Activated gamma-delta T cell treated with Interleukin-2 at 50 U/mL for 16 hours (primary cell): Measurements from ENCODE around the gene POLDIP3.
A peak's percentile ranks its signal among the peaks of the same experiment; 100 is the strongest.
"Not testable (repeated sequence)": the region's sequence is repeated elsewhere in the genome, so short reads cannot be mapped to it uniquely, and the experiment has no call there.

Source experiments
- DNase-seq: peaks from one replicate; pipeline ENCODE4 v3.0.0-alpha.2; 2020

The POLDIP3 gene

DNA sequence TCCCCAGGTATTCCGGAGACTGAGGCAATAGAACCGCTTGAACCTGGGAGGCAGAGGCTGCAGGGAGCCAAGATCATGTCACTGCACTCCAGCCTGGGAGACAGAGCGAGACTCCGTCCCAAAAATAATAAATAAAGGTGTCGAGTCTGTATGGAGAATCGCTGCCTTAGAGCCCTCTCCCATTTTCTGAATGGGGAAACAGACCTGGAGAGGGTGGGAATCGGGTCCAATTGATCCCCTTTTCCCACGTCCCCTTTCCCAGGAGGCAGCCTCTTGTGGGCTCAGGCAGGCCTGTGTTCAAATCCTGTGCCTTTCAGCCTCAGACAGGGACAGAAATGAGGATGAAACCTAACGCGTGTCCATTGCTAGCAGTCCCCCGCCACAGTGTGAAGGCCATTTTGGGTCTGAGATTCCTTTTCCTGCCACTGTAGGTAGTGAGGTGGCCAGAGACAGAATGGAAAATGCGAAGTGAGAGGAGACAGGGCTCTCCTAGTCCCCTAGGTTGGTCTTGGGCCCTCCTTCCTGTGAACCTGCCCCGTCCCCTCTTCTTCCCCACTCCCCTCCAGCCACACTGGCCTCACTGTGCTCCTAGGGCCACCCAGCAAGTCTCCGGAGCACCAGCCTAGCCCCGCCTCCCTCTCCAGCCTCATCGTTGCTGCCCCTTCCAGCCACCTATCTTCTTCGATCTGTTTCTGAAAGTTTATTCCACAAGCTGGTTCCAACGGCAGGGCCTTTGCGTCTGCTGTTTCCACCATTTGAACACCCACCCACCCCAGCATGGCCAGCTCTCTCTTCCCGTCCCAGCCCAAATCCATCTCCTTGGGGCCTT, 2.7 kb upstream of the POLDIP3 start:
- no peak for DNase-seq

DNA sequence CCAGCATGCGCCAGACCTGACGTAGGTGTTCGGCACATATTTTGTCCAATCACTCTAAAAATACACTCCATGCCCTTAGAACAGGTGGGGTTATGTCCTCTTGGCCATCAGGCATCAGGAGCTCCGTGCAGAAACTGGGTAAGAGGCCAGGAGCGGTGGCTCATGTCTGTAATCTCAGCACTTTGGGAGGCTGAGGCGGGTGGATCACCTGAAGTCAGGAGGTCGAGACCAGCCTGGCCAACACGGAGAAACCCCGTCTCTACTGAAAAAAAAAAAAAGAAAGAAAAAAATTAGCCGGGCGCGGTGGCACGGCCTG, 1.1 kb upstream of the POLDIP3 start:
- not testable (repeated sequence) for DNase-seq

DNA sequence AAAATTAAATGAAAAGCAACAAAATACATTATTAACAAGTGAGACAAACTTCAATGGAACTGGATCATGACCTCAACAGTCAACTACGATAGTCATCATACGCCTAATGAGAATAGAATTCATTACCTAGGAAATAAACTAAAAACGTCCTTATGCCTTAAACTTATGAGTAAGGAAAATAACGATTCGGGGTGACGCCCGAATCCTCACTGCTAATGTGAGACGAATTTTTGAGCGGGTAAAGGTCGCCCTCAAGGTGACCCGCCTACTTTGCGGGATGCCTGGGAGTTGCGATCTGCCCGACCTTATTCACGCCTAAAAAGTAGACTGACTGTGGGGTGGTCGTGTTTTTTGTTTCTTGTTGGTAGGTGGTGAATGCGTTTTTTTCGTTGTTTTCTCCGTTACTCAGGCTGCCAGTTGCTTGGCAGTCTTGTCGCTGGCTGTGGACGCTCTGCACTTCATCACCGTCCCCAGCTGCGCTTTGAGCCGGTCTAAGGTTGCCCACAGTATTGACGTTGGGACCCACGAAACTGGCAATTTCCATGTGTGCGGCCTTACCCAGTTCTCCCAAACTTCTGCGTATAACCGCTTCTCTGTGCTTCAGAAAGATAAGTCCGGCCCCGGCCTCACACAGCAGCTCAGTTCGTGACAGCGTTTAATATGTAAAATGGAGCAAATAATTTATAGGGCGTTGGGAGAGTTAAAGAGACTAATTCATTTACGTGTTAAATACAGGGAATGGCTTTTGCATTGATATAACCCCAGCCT, 593 bp upstream of the POLDIP3 start:
- DNase-seq, result peak; percentile 70

DNA sequence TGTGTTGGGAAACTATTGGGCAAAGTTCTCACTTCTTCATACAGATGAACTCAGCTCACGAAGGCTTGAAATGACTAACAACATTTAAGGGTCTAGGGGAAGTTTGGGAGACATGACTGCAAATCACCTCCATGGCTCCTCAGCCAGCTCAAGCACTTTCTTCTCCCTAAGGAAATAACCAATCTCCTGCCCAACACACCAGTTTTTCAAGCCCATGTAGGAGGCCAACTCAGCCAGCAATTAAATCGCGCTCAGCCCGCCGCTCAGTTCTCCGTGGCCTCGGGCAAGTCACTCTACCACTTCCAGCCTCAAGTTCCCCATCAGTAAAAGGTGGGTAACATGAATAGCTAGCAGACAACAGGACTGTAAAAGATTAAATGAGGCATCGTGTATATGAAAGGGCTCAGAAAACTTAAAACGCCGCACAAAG, 796 bp downstream of the POLDIP3 start:
- DNase-seq, result no peak

DNA sequence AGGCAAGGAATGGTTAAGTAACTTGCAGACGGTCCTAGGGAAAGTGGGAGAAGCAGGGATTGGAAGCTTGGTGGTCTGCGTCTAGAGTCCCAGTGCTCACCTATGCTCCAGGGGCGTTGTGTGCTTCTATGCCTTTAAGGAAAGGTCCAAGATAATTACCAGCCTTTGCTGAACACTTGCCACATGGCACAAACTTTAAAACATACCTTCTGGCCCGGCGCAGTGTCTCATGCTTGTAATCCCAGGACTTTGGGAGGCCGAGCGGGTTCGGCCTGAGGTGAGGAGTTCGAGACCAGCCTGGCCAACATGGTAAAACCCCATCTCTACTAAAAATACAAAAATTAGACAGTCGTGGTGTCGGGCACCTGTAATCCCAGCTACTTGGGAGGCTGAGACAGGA, 2.3 kb downstream of the POLDIP3 start:
- DNase-seq, result no peak

DNA sequence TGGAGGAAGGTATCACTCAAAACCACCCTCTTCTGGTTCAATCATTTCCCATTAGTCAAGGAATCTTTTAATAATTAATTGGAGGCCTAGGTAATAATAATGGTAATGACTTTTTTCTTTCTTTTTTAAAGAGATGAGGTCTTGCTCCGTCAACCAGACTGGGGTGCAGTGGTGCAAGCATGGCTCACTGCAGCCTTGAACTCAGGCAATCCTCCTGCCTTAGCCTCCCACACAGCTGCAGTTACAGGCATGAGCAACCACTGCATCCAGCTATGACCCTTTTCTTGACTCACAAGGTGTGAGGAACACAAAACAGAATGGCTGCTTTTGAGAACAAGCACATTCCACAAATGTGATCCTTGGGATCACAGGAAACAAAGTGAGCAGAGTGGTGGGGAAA, 3.6 kb downstream of the POLDIP3 start:
- no peak for DNase-seq

DNA sequence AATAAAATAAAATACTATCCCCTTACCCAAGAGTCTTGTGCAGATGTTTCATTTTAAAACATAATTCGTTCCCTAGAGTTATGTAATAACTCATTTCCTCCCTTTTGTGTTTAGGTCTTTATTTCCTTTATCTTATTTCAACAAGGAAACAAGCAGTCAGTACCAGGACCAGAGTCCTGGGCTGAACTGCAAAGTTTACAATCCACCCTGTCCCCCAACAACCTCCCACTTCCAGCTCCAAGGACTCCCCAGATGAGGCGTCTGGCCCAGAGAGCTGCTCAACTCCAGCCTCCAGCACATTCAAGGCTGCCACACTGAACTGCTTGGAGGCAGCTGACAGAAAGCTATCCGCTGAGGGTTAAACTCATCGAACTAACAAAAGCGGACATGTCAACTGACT, 4.5 kb downstream of the POLDIP3 start:
- DNase-seq, result no peak

DNA sequence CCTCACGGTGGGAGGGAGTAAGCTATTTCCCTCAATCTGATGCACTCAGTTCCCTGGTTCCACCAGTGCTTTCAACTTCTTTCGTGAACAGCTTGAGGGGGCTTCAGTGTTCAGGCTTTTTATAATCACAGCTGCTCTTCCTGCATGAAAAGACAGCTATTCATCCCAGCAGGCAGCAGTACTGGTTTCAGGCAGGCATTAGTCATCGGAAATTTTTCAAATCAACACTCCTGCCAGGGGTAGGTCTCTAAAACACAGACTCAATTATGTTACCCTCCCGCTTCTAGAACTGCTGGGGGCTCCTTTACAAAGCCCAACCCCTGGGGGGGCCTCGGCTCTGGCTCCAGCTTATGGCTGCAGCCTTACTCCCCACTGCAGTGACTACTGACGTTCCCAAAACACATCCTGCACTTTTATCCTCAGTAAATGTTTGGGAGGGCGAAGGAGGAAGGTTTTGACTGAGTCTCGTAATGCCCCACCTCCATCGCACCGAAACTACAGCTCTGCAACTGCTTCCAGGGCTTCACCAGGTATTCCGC, 5.8 kb downstream of the POLDIP3 start:
- DNase-seq, result no peak

DNA sequence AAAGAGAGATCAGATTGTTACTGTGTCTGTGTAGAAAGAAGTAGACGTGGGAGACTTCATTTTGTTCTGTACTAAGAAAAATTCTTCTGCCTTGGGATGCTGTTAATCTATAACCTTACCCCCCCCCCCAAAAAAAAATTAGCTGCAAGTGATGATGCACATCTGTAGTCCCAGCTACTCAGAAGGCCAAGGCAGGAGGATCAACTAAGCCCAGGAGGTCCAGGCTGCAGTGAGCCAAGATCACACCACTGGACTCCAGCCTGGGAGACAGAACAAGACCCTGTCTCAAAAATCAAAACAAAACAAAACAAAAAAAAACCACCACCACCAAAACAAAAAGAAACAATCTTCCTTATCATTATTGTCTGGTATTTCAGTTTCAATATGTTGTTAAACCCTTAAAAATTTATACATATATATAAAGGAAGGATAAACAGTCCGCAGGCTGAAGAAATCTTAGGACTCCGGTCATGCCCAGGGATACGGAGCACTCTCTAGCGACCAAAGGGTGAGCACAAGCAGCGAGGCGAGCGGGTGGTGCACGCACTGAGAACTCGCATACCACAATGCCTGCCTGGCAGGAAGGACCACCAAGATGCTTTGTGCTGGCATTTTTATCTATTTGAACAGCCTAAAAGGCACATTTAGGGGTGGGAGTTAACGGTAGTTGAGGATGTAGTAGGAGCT, 6.4 kb downstream of the POLDIP3 start:
- no peak for DNase-seq

DNA sequence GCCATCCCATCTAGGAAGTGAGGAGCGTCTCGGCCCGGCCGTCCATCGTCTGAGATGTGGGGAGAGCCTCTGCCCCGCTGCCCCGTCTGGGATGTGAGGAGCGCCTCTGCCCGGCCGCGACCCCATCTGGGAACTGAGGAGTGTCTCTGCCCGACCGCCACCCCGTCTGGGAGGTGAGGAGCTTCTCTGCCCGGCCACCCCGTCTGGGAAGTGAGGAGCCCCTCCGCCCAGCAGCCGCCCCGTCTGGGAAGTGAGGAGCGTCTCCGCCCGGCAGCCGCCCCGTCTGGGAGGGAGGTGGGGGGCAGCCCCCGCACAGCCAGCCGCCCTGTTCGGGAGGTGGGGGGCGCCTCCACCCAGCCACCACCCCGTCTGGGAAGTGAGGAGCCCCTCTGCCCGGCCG, 7.0 kb downstream of the POLDIP3 start:
- not testable (repeated sequence) for DNase-seq

DNA sequence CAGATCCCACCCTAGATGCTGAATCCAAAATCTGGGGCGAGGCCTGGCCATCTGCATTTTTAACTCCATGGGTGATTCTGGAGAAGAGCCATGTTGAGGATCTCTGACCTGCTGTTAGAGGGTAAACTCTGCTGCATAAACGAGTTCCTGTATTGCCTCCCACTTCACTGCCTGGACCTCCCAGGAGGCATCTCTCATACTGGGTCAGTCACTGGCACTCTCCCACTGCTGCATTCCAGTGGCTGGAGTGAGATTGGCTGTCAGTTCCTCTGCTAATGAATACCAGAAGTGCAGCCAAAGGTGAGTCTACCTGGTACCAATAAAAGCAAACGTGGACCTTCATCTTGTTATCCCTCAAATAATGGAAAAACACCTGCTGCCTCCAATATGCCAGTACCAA, 10.3 kb downstream of the POLDIP3 start:
- no peak for DNase-seq

DNA sequence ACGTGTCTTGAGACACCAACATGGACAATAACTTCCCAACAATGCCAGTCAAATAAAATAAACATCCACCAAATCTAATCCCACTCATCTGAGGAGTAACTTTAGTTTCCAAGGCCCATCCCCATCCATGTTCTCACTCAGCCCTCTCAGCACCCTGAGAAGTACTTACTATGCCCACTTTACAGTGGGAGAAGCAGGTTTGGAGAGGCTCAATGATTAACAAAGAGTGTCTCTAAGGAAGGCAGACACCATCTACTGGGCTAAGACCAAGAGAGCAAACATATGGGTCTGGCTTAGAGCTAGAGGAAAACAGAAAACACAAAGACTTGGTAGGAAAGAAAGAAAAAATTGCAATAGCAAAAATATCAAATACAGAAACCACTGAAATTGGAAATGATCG, 11.3 kb downstream of the POLDIP3 start:
- no peak for DNase-seq

DNA sequence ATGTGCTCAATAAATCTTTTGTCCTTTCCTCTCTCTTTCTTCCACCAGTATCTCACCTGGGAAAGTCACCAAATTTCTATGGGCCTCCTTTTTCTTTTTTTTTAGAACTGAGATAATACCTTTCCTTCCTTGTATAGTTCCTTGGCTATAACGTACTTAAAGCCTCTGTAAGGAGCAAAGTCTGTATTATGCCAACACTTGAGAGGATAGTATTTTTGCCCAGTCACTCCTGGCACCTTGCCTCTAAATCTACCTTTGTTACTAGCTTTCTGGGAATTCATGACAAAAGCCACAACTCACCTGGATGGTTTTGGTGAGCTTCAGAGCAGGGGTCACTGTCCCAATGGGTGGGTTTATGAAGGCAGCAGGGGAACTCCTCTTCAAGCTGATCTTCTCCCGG, 12.2 kb downstream of the POLDIP3 start:
- no peak for DNase-seq

DNA sequence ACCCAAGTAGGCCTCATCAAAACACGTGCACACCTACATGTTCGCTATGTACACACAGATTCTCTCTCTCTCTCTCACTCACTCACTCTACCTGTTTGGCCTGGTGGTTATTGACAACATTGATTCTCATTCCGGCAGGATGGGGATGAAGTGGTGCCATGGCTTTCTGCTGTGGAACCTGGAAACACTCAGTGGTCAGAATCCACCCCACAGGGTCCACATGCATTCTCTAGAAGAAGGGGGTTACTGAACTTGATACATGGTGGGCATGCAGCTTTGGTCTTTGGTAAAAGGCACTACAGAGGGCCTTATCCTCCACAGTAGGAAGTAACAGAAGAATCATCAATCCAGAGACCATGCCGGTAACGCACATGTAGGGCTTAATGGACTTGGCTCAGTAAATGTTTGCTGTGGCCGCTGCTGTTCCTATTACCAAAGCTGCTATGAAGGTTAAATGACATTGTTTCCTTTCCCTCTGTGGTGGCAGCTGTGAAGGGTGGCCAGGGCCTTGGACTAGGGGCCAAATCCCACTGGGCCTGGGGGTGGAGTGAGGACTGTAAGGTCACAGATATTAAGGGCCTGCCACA, 12.7 kb downstream of the POLDIP3 start:
- no peak for DNase-seq

DNA sequence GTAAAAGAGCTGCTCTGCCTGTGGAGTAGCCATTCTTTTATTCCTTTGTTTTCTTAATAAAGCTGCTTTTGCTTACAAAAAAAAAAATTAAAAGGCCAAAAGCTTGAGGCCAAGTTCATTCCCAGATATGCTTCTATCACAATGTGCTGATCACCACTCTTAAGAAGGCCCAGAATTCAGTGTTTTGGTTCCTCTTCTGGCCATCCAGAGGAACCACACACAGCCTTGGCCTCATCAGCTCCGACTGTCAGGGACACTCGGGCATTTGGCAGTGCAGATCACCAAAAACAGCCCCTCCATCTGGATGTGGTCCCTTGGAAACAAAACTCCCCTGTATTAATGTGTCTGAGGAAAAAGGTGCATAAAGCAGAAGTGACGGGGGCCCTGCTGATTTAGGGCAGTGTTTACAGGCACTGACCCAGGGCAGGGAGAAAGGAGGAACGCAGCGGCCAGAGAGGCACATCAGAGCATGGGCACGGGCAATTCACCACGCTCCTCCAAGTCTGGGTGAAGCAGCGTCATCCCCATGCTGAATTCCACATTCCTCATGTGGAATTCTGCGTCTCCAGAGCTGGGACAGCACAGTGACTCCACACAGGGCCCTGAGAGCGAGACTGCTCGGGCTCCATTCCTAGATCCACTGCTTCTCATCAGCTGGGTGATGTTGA, 17.7 kb downstream of the POLDIP3 start:
- DNase-seq, result no peak

DNA sequence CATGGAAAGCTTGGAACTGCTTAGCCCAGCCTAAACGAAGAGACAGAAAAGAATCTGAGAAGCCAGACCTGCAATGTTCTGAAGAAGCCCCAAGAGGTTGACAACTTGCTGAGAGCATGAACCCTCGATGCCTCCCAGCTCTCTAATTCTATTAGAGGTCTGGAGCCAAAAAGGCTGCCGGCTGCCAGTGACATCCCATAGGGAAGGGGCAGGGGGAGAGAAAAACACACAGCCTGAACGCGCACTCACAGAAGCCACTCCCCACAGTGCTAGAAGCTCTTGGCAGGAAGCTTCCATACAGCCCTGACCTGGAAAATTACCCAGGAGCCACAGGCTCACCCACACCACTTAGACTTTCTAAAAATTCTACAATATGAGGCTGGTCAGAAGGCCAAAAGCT, 18.3 kb downstream of the POLDIP3 start:
- no peak for DNase-seq

DNA sequence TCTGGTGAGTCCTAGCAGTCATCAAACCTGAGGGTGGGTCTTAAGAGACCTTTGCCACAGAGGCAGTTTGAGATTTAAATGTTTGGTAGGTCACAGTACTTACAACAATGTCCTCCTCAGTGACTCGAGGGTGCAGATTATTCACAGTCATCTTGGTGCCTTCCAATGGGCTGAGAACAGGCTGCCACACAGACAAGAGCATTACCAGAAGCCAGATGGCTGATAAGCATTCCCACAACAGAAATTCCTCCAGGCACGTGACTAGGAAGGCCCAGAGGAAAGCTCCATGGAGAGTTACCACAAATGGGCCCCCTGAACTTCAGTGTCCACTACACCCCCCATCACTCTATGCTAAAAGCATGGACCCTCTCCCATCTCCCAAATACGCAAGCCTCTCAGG, 19.2 kb downstream of the POLDIP3 start:
- no peak for DNase-seq

DNA sequence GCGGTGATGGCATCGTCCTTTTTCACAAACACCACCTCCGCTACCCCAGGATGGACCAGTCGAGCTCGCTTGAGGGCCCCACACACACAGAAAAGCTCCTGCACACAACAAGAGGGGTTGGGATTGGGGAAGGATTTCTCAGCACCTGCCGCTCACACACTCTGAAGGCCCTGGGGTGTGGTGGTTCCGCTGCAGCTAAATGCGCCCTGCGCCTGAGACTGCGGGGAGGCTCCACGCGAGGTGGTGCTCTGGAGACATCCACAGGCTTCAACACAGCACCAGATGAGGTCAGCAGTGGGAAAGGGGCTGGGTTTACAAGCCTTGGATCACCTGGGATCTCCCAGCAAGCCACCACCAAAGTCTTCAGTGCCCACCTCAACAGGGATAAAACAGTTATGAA, 22.7 kb downstream of the POLDIP3 start:
- no peak for DNase-seq

DNA sequence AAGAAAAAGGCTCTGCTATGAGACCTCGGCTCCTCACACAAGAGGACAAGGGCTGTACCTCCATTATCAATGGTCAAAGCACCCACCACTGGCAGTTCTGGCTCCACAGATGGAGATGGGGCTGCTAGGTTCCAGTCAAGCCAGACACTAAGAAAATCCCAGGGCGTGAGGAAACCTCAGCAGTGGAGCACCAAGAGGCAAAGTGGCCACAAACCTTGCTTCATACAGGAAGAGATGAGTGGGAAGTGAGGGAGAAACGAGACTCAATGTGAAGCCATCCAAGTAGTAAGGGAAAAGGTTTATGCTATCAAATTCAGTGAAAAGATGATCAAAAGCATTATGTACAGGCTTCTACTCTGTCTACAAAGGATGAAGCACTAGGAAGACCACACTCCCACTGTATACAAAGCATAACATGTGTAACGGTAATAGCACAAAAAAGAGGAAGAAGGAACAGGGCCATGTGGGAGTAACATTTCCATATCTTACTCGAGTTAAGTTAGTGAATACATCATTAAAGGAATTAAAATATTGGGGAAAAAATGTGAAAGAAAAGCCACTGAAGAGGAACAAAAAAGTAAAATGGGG, 27.0 kb downstream of the POLDIP3 start:
- no peak for DNase-seq

DNA sequence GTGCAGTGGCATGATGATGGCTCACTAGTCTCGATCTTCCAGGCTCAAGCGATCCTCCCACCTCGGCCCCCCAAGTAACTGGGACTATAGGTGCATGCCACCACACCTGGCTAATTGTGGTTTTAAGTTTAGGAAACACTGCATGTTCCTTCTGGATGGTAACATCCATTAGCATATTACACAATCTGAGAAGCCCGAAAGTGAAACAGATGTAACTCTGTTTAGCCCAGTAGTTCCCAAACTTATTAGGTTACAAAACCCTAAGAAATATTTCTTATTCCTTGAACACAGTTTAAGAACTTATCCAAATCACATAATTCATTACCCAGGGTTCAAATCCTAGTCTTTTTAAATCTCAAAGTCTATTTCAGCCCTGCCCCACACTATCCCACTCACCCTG, 28.3 kb downstream of the POLDIP3 start:
- no peak for DNase-seq

DNA sequence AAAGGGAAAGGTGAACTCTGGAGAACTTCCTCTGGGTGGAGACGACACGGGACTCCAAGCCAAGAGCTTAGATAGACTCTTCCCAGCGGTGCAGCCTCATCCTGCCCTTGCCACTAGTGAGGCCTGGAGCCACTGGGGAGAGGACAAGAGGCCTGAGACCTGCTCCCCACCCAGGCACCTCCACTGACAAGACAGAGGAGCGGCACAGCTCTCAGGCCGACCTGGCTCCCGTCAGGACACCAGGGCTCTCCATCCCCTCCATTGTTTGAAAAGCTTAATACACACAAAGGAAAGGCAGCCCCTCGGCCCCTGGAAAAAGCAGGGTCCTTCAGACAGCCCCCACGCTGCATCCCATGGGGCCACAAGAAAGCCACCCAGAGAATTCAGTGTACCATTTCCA, 29.6 kb downstream of the POLDIP3 start:
- DNase-seq, result no peak

DNA sequence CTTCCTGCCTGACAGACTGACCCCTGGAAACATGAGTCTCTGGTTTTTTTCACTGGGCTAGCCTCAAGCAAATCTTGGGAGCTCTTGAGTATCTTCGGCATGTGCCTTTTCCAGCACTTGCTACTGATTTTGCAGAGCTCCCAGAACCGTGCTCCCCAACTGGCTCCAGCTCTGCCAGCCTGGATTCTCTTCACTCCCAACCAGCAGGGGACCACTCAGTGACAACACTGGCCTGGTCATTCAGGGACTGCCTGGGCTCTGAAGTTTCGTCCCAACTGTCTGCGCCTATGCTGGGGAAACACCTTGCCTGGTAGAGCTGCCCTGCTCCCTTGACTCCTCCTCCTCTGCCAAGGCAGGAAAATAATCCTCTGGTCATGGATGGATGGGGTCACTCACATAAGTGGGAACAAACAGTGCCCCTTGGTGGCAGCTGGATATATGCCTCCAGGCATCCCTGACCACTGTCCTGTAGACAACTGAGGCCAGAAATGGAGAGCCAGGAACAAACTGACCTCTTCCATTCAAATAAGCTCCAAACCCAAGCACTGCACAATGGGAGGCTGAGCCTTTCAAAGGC, 30.2 kb downstream of the POLDIP3 start:
- DNase-seq, result no peak
